ENCODE data around the gene KATNAL1. TPM values are rescaled to one million over a fixed set of nuclear protein-coding genes. Genes with fewer than 3 reads are reported as not detected.

The KATNAL1 gene
- total RNA-seq, 1 donor from 2014 or later, result 20.2 TPM

- Mint-ChIP-seq H3K4me1 (ENCODE audit: unreplicated experiment) (no peaks in the 10 kb centered on the region), H3K27ac (no peak overlapping the region), H3K36me3 (peaks cover 48% of the 10 kb centered on the region), H3K9me3 (peaks cover 9% of the 10 kb centered on the region), H3K27me3 (no peaks in the 10 kb centered on the region), H3K4me3 (no peak overlapping the region)
- no peak for DNase-seq (ENCODE audit: extremely low spot score, unreplicated experiment)
- TF ChIP-seq, protein P1, sequence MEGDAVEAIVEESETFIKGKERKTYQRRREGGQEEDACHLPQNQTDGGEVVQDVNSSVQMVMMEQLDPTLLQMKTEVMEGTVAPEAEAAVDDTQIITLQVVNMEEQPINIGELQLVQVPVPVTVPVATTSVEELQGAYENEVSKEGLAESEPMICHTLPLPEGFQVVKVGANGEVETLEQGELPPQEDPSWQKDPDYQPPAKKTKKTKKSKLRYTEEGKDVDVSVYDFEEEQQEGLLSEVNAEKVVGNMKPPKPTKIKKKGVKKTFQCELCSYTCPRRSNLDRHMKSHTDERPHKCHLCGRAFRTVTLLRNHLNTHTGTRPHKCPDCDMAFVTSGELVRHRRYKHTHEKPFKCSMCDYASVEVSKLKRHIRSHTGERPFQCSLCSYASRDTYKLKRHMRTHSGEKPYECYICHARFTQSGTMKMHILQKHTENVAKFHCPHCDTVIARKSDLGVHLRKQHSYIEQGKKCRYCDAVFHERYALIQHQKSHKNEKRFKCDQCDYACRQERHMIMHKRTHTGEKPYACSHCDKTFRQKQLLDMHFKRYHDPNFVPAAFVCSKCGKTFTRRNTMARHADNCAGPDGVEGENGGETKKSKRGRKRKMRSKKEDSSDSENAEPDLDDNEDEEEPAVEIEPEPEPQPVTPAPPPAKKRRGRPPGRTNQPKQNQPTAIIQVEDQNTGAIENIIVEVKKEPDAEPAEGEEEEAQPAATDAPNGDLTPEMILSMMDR (conservative IDR thresholded peaks at IDR 0.05), result no peak
Measured at GRCh38 chr13:30224732-30225131, 82.6 kb downstream of the KATNAL1 start.

DNA sequence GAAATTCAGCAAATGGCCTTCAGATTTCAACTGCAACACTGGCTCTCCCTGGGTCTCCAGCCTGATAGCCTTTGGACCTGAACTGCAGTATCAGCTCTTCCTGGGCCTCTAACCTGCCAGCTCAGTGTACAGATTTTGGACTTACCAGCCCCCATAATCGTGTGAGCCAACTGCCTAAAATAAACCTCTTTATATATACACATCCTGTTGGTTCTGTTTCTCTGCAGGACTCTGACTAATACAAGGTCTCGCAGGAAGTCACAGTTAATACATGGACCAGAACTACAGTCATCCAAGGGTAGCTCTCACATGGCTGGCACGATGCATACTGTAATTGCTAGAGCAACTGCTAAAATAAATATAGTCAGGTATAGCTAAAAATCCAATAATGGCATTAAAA is 85.1 kb downstream of the KATNAL1 start:
- Mint-ChIP-seq H3K9me3 (peaks cover 9% of the 10 kb centered on the region), H3K27me3 (no peaks in the 10 kb centered on the region), H3K27ac (no peak overlapping the region), H3K4me3 (no peak overlapping the region), H3K36me3 (peaks cover 49% of the 10 kb centered on the region), H3K4me1 (ENCODE audit: unreplicated experiment) (no peaks in the 10 kb centered on the region)
- TF ChIP-seq, protein P1 (conservative IDR thresholded peaks at IDR 0.05), result no peak
- no peak for DNase-seq (ENCODE audit: extremely low spot score, unreplicated experiment)

DNA sequence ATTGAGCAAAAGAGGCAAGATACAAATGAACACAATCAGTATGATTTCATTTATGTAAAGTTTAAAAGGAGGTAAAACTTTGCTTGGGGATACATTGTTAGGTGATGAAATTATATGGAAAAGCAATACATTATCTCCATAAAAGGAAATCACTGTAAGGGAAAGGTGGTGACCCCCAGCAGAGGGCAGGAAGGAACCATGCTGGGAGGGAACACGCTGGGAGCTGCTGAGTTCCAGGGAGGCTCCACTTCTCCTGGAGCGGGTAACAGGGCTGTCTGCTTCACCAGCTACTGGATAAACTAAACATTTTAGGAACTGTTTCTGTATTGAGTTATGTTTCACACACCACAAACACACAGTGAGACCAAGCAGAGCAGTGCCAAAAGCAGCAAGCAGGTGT is 91.2 kb downstream of the KATNAL1 start:
- TF ChIP-seq, protein P1 (conservative IDR thresholded peaks at IDR 0.05), result no peak
- Mint-ChIP-seq H3K36me3 (peaks cover 17% of the 10 kb centered on the region), H3K4me3 (no peak overlapping the region), H3K27me3 (no peaks in the 10 kb centered on the region), H3K27ac (no peak overlapping the region), H3K9me3 (no peaks in the 10 kb centered on the region), H3K4me1 (ENCODE audit: unreplicated experiment) (peaks cover 7% of the 10 kb centered on the region)
- no peak for DNase-seq (ENCODE audit: extremely low spot score, unreplicated experiment)

GRCh38 chr13:30212256-30212655 is 95.1 kb downstream of the KATNAL1 start:
- Mint-ChIP-seq H3K27me3 (no peaks in the 10 kb centered on the region), H3K4me3 (no peak overlapping the region), H3K27ac (no peak overlapping the region), H3K9me3 (no peaks in the 10 kb centered on the region), H3K36me3 (peaks cover 16% of the 10 kb centered on the region), H3K4me1 (ENCODE audit: unreplicated experiment) (peaks cover 7% of the 10 kb centered on the region)
- TF ChIP-seq, protein P1 (conservative IDR thresholded peaks at IDR 0.05), result no peak
- no peak for DNase-seq (ENCODE audit: extremely low spot score, unreplicated experiment)

- no peak for DNase-seq (ENCODE audit: extremely low spot score, unreplicated experiment)
- H3K9me3 Mint-ChIP-seq, result no peaks in the 10 kb centered on the region
- H3K4me3 Mint-ChIP-seq, result no peak overlapping the region
- peaks cover 7% of the 10 kb centered on the region for H3K4me1 Mint-ChIP-seq (ENCODE audit: unreplicated experiment)
- peaks cover 16% of the 10 kb centered on the region for H3K36me3 Mint-ChIP-seq
- no peaks in the 10 kb centered on the region for H3K27me3 Mint-ChIP-seq
- TF ChIP-seq, protein P1 (conservative IDR thresholded peaks at IDR 0.05), result no peak
- no peak overlapping the region for H3K27ac Mint-ChIP-seq
Measured at GRCh38 chr13:30211745-30212144, 95.6 kb downstream of the KATNAL1 start.

DNA sequence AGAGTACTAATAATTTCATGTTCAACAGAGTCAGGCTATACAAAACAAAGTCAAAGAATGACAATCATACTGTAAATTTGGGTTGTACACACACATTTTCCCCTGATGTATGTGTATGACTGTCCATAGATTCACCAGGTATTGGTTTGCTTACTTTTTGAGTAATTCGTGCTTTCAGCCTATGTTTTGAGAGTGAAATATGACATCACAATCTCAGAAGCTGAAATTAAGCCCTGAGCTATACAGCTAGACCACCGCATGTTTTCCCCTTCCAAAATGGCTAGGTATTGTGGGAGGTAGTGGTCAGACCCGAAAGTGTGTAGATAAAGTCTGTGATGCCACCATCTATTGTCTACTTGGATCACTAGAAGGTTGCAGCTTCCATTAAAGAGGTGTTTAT is 102.8 kb downstream of the KATNAL1 start:
- no peak overlapping the region for H3K27ac Mint-ChIP-seq
- peaks cover 5% of the 10 kb centered on the region for H3K36me3 Mint-ChIP-seq
- TF ChIP-seq, protein P1 (conservative IDR thresholded peaks at IDR 0.05), result no peak

More for the DNA sequence above, 102.8 kb downstream of the KATNAL1 start:
- H3K4me3 Mint-ChIP-seq, result no peak overlapping the region
- H3K4me1 Mint-ChIP-seq (ENCODE audit: unreplicated experiment), result no peaks in the 10 kb centered on the region
- DNase-seq (ENCODE audit: extremely low spot score, unreplicated experiment), result no peak
- H3K27me3 Mint-ChIP-seq, result no peaks in the 10 kb centered on the region
- H3K9me3 Mint-ChIP-seq, result no peaks in the 10 kb centered on the region
